ENCODE data around the gene ZP1. TPM values are rescaled to one million over a fixed set of nuclear protein-coding genes. Genes with fewer than 3 reads are reported as not detected.

The ZP1 gene
- total RNA-seq, 1 donor, result not detected

DNA sequence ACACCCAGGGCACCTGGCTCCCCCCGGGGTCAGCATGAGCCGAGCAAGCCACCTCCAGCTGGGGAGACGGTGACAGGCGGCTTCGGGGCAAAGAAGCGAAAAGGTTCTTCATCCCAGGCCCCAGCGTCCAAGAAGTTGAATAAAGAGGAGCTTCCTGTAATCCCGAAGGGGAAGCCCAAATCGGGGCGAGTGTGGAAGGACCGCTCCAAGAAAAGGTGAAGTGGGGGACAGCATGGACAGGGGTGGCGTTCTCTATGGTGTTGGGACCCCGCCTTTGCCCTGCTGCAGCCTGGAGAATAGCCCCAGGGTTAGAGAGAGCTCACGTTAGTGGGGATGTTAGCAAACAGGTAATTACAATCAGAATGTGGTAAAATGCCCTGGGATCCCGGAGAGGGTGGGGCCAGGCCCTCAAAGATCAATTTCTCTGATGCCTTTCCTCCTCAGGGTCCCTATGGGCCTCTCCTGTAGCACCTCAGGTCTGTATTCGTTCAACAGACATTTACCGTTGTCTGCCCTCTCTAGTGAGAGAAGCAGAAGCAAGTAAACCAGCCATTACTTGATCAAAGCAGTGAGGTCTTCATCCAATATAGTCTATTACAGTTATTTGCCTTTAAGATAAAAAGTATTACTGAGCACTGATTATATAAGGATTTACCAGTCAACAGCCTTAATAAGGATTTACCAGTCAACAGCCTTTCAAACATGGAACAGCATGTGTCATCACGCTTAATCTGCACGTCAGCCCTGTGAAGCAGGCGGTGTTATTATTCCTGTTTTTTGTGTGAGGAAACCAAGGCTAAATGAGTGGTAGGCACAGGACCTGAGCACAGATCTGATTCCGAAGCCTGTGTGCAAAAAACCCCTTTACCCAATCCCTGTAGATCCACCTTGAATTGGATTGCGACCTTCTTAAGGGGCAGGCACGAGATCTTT, 24.4 kb upstream of the ZP1 start:
- no peak for DNase-seq (ENCODE audit: low read depth in 2 of 3, low spot score in 2 of 3)

GRCh38 chr11:60844045-60844869, 23.1 kb upstream of the ZP1 start:
- no peak for DNase-seq (ENCODE audit: low read depth in 2 of 3, low spot score in 2 of 3)

GRCh38 chr11:60844870-60845221, 22.5 kb upstream of the ZP1 start:
- DNase-seq (ENCODE audit: low read depth in 2 of 3, low spot score in 2 of 3), result no peak

DNA sequence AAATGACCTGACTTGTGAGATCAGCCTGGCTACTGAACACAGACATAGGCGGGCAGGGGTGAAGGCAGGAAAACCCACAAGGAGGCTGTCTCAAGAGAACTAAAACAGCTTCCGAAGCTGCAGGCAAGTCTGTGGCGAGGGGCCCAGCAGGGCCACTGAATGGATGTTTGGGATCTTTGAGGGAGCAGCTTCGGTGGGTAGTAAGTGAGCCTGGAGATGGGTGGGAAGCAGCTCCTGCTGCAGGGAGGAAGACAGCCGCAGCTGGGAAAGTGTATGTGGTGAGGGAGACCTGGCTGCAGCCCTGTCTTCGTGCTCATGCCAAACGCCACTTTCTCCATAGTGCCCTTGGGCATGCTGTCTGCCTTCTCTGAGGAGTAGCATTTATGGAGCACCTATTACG, 22.0 kb upstream of the ZP1 start:
- no peak for DNase-seq (ENCODE audit: low read depth in 2 of 3, low spot score in 2 of 3)

DNA sequence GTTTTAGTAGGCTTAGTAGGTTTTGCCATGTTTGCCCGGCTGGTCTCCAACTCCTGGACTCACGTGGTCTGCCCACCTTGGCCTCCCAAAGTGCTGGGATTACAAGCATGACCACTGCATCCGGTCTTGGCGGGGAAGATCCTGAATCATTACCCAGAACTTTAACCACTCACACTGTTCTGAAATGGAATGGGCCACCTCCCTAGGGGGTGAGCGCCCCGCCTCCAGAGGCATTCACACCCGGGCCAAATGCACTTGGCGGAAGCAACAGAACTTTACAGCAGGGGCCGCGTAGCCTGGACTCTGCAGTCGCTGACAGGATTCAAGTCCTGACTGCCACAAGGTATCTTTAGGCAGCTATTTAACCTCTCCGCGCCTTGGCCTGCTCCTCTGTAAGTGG, 20.1 kb upstream of the ZP1 start:
- no peak for DNase-seq (ENCODE audit: low read depth in 2 of 3, low spot score in 2 of 3)

- no peak for DNase-seq (ENCODE audit: low read depth in 2 of 3, low spot score in 2 of 3)
Measured at GRCh38 chr11:60847896-60848295, 19.4 kb upstream of the ZP1 start.

- DNase-seq (ENCODE audit: low read depth in 2 of 3, low spot score in 2 of 3), result no peak
Measured at GRCh38 chr11:60848714-60849151, 18.6 kb upstream of the ZP1 start.

- no peak for DNase-seq (ENCODE audit: low read depth in 2 of 3, low spot score in 2 of 3)
Measured at GRCh38 chr11:60849641-60850520, 17.5 kb upstream of the ZP1 start.

DNA sequence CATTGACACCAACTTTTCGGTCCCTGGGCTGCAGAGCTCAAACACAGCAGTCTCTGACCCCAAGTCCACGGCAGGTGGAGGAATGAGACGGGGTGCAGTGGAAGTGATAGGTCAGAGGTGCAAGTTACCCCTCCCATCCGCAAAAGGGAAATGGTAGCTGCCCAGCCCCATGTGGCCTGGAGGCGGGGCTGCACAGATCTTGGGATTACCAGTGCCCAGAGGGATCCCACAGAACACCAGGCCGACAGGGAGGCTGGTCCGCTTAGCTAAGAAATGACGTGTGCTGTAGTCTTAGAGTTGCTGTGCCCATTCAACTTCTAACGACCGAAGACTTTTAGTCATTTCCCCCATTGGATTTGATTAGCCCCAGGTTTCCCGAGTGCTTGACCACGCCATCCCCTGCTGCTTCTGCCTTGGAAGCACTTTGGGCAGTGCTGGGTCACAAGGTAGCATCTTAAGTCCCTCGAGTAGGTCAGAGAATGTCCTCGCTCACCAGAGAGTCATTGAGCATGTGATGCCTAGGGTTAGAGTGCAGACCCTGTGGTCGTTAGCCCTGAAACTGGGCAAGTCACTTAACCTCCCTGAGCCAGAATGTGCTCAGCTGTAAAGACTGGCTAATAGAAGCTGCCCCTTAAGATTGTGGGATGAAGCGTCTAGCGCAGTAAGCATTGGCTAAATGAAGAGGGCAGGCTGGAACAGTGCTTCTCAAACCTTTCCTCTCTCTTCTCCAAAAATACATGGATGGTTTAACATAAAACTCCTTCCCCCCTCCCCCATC, 15.8 kb upstream of the ZP1 start:
- no peak for DNase-seq (ENCODE audit: low read depth in 2 of 3, low spot score in 2 of 3)

DNA sequence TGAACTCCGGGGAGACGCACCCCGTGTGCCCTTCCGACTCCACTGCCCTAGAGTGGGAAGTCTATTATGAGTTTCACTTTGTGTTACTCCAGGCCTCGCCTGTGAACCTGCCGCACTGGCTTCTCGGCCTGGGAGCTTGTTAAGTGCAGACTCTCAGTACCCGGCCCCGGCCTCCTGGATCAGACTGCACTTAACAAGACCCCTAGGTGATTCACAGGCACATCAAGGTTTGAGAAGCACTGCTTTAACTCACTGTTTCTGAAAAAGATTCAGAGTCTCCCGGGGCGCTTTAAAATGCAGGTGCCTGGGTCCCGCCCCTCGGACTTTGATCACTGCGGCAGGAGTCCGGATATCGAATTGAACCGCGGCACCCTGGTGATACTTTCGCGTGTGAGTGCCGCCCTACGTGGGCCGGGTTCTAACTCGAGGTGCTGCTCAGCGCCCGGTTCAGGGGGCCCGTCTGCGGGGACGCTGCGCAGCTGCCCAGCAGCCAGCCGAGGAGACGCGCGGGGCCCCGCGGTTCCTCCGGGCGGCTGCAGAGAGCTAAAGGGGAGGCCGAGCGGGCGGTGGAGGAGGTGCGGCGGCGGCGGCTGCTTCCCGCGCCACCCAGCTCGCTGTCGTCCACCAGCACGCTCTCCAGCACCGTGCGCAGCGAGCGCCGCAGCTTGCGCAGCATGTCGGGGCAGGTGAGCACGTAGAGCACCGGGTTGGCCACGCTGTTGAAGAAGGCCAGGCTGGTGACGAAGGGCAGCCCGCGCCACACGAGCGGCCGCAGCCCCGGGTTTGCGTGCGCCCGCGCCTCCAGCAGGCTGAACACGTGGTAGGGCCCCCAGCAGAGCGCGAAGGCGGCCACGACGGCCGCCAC, 15.0 kb upstream of the ZP1 start:
- no peak for DNase-seq (ENCODE audit: low read depth in 2 of 3, low spot score in 2 of 3)

GRCh38 chr11:60852982-60853950, 14.1 kb upstream of the ZP1 start:
- DNase-seq (ENCODE audit: low read depth in 2 of 3, low spot score in 2 of 3), result no peak

DNA sequence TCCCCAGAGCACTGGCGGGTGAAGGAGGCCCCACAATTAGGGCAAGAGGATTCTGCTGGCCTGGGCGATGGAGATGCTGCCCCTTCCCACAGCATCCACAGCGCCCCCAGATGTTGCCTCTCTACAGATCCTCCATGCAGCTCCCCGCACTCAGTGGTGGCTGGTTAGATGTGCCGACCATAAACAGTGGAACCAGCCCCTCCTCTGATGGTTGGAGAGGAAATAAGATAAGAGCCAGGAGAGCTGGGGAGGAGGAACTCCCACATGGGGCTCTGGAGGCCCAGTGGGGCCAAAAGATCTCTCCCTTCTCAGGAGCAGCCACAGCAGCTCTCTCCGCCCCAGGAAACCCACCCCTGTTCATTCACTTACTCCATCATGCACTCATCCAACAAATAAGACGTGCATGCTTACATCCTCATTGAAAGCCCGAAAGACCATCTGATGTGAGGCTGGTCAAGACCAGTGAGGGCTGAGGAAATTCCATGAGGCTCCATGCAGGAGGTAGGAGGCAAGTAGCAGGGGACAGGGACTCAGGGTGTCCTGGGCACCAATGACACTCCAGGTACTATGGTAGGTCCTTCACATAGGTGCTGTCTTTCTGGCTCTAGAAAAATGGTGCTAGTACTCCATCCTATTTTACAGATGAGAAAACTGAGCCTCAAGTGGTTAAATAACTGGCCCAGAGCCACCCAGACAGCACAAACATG, 13.0 kb upstream of the ZP1 start:
- peak in 1 of 3 donors; percentile 59 for DNase-seq (ENCODE audit: low read depth in 2 of 3, low spot score in 2 of 3)

DNA sequence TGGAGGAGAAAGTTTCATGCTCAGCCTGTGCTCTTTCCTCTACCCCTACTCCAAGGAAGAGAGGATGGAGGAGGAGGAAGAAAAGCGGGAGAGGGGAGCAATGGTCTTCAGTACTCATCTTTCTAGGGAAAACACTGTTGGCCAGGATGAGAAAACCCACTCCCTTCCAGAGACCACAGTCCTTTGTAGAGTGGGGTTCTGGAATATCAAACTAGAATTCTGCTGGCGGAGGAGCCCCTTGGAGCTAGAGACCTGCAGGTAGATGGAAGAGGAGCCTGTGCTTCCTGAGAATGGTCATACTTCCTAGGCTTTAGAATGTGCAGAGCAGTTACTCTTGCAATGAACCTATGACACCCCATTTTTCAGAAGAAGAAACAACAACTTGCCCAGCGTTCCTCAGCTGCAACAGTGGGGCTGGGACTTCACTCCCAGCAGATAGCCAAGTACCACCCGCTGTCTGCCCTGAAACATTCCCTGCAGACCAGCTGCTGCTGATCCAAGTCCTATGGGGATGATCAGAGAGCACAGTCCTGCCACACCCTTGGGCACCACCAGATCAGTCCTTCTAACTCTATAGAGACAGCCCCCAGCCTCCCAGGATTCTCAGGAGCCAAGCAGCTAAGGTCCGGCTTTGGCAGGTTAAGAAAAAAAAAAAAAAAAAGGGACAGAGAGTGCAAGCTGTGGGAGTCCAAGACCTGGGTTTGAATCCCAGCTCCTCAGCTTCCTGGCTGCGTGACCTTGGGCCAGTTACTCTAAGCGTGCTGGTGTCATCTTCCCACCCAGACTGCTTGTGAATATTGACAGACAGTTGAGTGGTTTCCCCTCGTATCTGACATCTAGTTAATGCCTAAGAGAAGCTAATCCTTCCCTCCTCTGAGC, 12.3 kb upstream of the ZP1 start:
- DNase-seq (ENCODE audit: low read depth in 2 of 3, low spot score in 2 of 3), result no peak

GRCh38 chr11:60855726-60856633, 11.4 kb upstream of the ZP1 start, which contains the start of gene PTGDR2:
PTGDR2 (minus strand) TSS chr11:60855950; CDS start chr11:60853722, 2,228 bp downstream.
- DNase-seq (ENCODE audit: low read depth in 2 of 3, low spot score in 2 of 3), result peak in 1 of 3 donors; percentile 47

Measured in hematopoietic multipotent progenitor cell (in vitro differentiated cells).